Peyer's patch (tissue), 4 donors: ENCODE results near the gene TRMT112.

ENCODE experiments used
- POLR2A ChIP-seq, 2 donors: fragments of 450-650 bp; IDR thresholded peaks; one replicate each; pipeline ENCODE4 v1.5.1; 2017; ENCODE audit warnings: antibody characterized with exemption in 2 of 2, mild to moderate bottlenecking in 2 of 2, moderate library complexity in 2 of 2
- TF ChIP-seq, protein P1 (sequence below), 6 experiments: fragments of 450-650 bp in 4 of 6; fragments of 200-600 bp in 2 of 6; sonication (generic) in 1 of 6; IDR thresholded peaks; one replicate each; pipeline ENCODE4 v1.5.1; 2017 to 2019; ENCODE audit warnings: antibody characterized with exemption in 6 of 6, mild to moderate bottlenecking in 3 of 6, moderate library complexity in 1 of 6

DNA sequence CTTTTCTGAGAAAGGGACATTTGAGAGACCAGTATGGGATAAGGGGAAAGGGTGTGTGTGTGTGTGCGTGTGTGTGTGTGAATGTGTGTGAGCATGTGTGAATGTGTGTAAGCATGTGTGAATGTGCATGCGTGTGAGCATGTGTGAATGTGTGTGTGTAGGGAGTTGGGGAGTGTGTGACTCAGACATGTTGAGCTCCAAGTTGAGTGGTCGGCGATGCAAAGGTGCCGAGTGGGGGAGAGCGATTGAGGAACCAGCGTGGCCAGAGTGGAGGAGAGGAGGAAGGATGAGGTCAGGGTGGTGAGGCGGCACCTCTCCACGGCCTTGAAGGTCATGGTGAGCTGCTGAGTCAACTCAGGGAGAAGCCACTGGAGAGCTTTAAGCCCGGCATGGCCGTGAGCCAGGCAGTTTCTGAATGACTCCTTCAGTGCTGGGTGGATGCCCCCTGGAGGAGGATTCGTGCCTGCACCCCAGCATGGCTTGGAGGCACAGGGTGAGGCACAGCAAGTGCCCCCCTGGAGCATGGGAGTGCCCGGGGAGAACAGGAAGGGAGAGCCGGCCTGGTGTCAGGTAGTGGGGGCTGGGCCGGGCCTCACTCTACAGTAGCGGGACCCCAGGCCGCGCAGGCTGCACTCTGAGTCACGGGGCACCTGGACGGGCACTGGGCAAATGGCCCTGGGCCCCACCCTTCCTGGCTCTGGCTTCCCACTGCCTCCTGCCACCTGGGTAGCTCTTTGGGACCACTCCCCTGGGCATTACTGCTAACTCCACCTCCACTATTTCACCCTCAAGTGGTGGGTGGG, 14.4 kb upstream of the TRMT112 start:
- TF ChIP-seq, protein P1, sequence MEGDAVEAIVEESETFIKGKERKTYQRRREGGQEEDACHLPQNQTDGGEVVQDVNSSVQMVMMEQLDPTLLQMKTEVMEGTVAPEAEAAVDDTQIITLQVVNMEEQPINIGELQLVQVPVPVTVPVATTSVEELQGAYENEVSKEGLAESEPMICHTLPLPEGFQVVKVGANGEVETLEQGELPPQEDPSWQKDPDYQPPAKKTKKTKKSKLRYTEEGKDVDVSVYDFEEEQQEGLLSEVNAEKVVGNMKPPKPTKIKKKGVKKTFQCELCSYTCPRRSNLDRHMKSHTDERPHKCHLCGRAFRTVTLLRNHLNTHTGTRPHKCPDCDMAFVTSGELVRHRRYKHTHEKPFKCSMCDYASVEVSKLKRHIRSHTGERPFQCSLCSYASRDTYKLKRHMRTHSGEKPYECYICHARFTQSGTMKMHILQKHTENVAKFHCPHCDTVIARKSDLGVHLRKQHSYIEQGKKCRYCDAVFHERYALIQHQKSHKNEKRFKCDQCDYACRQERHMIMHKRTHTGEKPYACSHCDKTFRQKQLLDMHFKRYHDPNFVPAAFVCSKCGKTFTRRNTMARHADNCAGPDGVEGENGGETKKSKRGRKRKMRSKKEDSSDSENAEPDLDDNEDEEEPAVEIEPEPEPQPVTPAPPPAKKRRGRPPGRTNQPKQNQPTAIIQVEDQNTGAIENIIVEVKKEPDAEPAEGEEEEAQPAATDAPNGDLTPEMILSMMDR (IDR thresholded peaks at IDR 0.05), result peak; percentile 20 to 74 (median 60)
- no peak for TF ChIP-seq POLR2A (IDR thresholded peaks at IDR 0.05)
